SKM-1 (cell line): ENCODE measurements around the gene ERICH4.

Source experiments
- DNase-seq: peaks from one replicate; lab custom pipeline; 2025; ENCODE audit not compliant: unreplicated experiment; lab: John Stamatoyannopoulos, UW

The ERICH4 gene

DNA sequence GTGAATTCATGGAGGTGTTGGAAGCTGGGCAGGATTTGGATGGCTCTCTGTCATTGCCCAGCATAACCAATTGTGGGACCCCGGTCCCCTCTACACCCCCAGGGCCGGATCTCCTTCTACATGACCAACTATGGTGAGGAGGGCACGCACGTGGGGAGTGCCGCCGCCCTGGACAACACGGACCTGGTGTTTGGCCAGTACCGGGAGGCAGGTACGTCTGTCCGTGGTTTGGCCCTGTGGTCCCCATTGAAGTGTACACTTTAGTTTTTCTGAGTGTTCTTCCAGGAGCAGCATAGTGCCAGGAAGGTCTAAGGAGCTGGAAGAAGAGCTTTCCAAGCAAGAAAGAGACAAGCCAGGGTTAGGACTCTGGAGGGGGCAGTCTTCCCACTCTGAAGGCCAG is 29.0 kb upstream of the ERICH4 start:
- no peak for DNase-seq

- no peak for DNase-seq
These were observed 28.5 kb upstream of the ERICH4 start for GRCh38 chr19:41414461-41414860.

GRCh38 chr19:41415154-41415571 is 27.8 kb upstream of the ERICH4 start:
- no peak for DNase-seq

DNA sequence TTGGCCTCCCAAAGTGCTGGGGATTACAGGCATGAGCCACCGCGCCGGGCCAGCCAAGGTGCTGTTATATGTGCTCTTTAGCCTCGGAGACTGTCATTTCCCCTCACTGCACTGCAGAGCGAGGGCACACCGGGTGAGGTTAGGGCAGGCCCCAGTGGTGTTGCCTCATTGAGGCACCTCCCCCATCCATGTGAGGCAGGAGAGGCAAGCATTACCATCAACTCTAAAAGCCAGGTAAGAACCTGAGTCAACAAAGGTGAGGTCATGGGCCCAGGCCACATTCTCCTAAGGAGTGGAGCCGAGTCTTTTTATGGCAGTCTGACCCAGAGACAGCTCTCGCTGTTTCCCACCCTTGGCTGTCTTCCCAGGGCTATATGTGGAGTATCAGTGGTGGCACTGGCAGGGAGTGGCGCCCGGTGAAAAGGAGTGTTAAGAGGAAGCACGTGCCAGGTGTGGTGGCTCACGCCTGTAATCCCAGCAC is 26.7 kb upstream of the ERICH4 start:
- peak; percentile 19 for DNase-seq

GRCh38 chr19:41420101-41420880 is 22.7 kb upstream of the ERICH4 start:
- DNase-seq, result peak; percentile 69

DNA sequence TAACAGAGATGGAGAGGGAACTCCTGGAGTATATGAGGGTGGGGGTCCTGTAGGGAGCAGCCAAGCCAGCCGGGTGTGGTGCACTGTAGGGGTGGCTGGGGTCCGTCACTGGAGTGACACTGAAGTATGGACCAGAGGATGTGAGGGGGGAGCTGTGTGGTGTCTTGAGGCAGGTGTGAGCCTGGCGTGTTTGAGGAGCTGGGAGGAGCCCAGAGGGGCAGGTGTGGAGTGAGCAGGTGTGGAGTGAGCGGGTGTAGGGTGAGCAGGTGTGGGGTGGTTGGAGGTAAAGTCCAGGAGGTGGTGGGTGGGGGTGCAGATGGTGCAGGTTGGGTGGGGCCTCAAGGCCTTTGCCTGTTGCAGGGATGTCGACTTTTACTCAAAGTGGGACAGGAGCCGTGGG is 21.6 kb upstream of the ERICH4 start:
- DNase-seq, result no peak

GRCh38 chr19:41421973-41422372 is 21.0 kb upstream of the ERICH4 start:
- DNase-seq, result no peak

- DNase-seq, result no peak
These were observed 20.5 kb upstream of the ERICH4 start for GRCh38 chr19:41422456-41422855.

- DNase-seq, result no peak
These were observed 20.0 kb upstream of the ERICH4 start for GRCh38 chr19:41422955-41423354.

DNA sequence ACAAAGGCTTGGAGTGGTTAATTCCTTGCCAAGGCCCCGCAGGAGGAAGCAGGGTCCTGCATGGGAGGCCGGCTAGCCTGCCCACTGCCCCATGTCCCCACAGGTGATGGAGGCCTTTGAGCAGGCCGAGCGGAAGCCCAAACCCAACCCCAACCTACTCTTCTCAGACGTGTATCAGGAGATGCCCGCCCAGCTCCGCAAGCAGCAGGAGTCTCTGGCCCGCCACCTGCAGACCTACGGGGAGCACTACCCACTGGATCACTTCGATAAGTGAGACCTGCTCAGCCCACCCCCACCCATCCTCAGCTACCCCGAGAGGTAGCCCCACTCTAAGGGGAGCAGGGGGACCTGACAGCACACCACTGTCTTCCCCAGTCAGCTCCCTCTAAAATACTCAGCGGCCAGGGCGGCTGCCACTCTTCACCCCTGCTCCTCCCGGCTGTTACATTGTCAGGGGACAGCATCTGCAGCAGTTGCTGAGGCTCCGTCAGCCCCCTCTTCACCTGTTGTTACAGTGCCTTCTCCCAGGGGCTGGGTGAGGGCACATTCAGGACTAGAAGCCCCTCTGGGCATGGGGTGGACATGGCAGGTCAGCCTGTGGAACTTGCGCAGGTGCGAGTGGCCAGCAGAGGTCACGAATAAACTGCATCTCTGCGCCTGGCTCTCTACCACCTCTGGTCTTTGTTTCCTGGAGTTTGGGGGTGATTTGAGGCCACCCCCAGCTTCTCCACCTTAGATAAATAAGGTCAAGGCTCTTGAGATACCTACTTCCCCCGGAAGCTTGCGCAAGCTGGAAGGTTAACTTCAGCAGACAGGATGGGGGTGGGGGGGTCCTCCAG is 18.4 kb upstream of the ERICH4 start:
- peak; percentile 61 for DNase-seq

GRCh38 chr19:41425174-41426115 is 17.5 kb upstream of the ERICH4 start:
- DNase-seq, result no peak

DNA sequence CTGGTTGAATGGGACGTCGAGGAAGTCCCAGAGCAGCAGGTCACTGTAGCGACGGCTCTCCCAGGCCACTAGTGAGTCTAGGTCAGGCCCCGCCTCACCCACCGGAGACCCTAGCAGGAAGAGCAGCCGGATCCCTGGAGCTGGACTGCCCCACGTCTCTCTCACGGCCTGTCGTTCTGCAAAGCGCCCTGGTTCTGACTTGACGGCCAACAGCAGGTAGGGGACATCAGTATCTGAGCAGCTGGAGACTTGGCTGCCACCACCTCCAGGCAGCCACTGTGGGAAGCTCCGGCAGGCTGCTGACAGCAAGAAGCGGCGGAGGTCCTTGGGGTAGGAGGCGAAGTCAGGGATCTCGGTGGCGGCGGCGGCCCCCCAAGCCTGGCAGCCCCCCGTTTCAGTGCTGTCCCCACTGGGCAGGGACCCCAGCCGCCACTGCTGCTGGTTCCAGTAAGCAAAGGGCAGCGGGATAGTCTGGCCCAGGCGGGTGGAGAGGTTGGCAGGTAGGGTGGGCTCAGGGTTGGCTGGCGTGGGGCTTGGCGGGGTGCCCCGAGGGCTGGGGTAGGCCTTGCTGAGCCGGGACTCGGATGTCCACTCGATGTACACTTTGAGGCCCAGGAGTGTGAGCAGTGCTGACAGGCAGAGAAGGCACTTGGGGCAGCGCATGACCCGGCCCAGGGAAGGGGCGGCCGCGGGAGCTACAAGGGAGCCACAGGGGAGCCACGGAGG is 16.7 kb upstream of the ERICH4 start:
- DNase-seq, result no peak

- DNase-seq, result peak; percentile 42
These were observed 15.9 kb upstream of the ERICH4 start, which contains the start of gene B3GNT8 for GRCh38 chr19:41426952-41427646. B3GNT8 (minus strand) TSS chr19:41427374; CDS start chr19:41426778, 596 bp downstream.

GRCh38 chr19:41427647-41428480 is 15.1 kb upstream of the ERICH4 start:
- DNase-seq, result peak; percentile 59

GRCh38 chr19:41428481-41428859 is 14.5 kb upstream of the ERICH4 start:
- DNase-seq, result no peak

GRCh38 chr19:41430922-41431321 is 12.0 kb upstream of the ERICH4 start:
- no peak for DNase-seq

GRCh38 chr19:41431426-41432386 is 11.2 kb upstream of the ERICH4 start:
- DNase-seq, result peak; percentile 41

DNA sequence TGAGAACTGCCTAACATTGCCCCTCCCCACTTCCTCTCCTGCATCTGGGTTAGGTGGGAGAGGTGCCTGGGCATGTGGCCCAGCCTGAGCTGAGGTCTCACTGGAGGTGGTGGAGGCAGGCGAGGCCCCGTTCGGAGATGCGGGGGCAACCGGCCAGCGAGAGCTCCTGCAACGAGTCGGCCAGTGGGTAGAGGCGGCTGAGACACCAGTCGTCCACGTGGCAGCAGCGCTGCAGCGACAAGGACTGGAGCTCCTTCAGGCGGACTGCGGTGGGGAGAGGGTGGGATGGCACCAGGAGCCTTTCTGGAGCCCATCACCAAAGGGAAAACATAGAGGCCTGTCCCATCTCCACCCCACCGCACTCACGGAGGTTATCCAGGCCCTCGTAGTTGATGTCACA is 9.8 kb upstream of the ERICH4 start:
- DNase-seq, result no peak
